Right lung (tissue), 5 donors: ENCODE results near the gene VSIR. TPM values are rescaled to one million over a fixed set of nuclear protein-coding genes. Genes with fewer than 3 reads are reported as not detected.
A peak's percentile ranks its signal among the peaks of the same experiment; 100 is the strongest.

ENCODE experiments used
- DNase-seq, 2 donors: peaks; one replicate each; pipeline ENCODE4 v3.0.0-alpha.2; 2013
- polyA plus RNA-seq, 5 donors: library from polyadenylated mRNA; unstranded; fragments of 120-200 nt; gene quantifications; one replicate each; pipeline versions ENCODE4 v1.2.1 to v1.2.3, GENCODE V29; 2013; ENCODE audit warnings: inconsistent platforms in 1 of 5, low replicate concordance in 1 of 5; ENCODE audit not compliant: insufficient read length in 5 of 5, insufficient read depth in 1 of 5

The VSIR gene
- polyA plus RNA-seq, 5 donors, result 26.9 to 48.7 (median 32.4) TPM

GRCh38 chr10:71765906-71766716 lies 7.2 kb downstream of the VSIR start:
- DNase-seq, result no peak

GRCh38 chr10:71765176-71765904 lies 8.0 kb downstream of the VSIR start:
- DNase-seq, result no peak

- no peak for DNase-seq
Measured at GRCh38 chr10:71763352-71764127, 9.8 kb downstream of the VSIR start.

GRCh38 chr10:71762324-71762723 lies 11.0 kb downstream of the VSIR start:
- DNase-seq, result no peak

GRCh38 chr10:71761541-71762113 lies 11.7 kb downstream of the VSIR start:
- no peak for DNase-seq

- no peak for DNase-seq
Measured at GRCh38 chr10:71761105-71761511, 12.2 kb downstream of the VSIR start.

- no peak for DNase-seq
Measured at GRCh38 chr10:71757399-71757922, 15.9 kb downstream of the VSIR start.

- peak in 1 of 2 donors; percentile 53 for DNase-seq
Measured at GRCh38 chr10:71756311-71757191, 16.8 kb downstream of the VSIR start.

GRCh38 chr10:71755179-71755879 lies 18.0 kb downstream of the VSIR start:
- no peak for DNase-seq

- no peak for DNase-seq
Measured at GRCh38 chr10:71754562-71754961, 18.8 kb downstream of the VSIR start.

- DNase-seq, result no peak
Measured at GRCh38 chr10:71753960-71754505, 19.3 kb downstream of the VSIR start.

GRCh38 chr10:71753091-71753959 lies 20.0 kb downstream of the VSIR start:
- DNase-seq, result no peak

- no peak for DNase-seq
Measured at GRCh38 chr10:71752391-71753090, 20.8 kb downstream of the VSIR start.

GRCh38 chr10:71751515-71752224 lies 21.6 kb downstream of the VSIR start:
- no peak for DNase-seq

GRCh38 chr10:71750986-71751385 lies 22.3 kb downstream of the VSIR start:
- no peak for DNase-seq

- no peak for DNase-seq
Measured at GRCh38 chr10:71750124-71750841, 23.0 kb downstream of the VSIR start.

- no peak for DNase-seq
Measured at GRCh38 chr10:71749396-71749795, 23.9 kb downstream of the VSIR start.
